Cardiac fibroblast (primary cell): Measurements from ENCODE around the gene ZNF502.
A peak's percentile ranks its signal among the peaks of the same experiment; 100 is the strongest.

Experiments
- DNase-seq, 2 donors: peaks; one replicate each; pipeline versions ENCODE4 v3.0.0 to v3.0.0-alpha.2; 2010; ENCODE audit warnings: low read depth in 2 of 2
- H3K4me3 ChIP-seq, 2 donors: replicated peaks in 1 of 2; 1 replicate in 1 of 2; 2 replicates in 1 of 2; pipeline ENCODE4 v1.5.1; 2011; ENCODE audit warnings: low read depth in 2 of 2, low read length in 2 of 2, mild to moderate bottlenecking in 2 of 2, moderate library complexity in 1 of 2
- CTCF ChIP-seq: IDR thresholded peaks from one replicate; pipeline ENCODE4 v1.5.1; 2011; ENCODE audit warnings: low read depth, mild to moderate bottlenecking, low read length, inconsistent platforms

The ZNF502 gene

DNA sequence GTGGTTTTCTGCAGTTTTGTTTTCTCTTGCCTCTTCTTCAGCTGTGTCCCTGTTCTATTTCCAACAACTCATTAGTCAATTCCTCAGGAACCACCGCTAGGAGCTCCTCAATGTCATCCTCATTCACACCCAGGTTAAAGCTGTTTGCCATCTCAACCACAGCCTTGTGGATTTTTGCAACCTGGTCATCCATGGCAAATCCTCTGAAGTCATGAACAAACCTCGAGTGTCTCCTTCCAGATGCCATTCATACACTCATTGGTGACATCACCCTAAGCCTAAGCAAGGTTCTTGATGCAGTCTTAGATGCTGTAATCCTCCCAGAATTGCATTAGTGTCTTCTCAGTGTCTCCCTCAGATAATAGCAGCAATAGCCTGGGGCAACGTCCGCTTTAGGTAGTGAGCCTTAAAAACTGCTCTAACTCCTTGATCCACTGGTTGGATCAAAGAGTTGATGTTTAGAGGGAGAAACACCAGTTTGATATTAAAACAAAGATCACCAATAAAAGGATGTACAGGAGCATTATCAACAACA lies 31.5 kb upstream of the ZNF502 start:
- no peak for TF ChIP-seq CTCF
- no peak for DNase-seq
- no peak overlapping the region for H3K4me3 ChIP-seq

DNA sequence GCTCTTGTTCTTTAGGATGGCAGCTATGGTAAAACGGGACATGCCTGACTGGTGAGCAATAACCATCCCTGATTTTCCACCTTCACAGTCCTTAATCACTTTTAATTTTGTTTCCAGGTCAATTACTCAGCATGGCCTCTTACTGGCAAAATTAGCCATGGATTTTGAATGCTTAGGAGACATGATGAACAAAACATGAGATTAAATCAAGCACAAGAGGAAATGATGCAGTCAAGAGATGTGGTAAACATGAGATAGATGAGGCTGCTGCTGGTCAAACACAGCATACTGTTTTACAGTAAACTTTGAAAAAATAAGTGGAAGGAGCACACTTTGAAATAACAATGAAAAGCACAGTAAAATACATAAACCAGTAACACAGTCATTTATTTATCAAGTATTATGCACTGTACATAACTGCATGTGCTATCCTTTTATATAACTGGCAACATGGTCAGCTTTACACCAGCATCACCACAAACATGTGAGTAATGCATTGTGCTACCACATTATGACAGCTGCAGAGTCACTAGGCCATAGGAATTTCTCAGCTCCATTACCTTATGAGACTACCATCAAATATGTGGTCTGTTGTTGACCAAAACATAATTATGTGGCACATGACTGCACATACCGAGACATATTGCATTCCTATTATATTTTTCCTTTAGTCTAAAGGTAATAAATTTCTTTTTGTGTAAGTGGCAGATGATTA lies 30.1 kb upstream of the ZNF502 start:
- TF ChIP-seq CTCF, result no peak
- DNase-seq, result peak; percentile 11 to 64
- H3K4me3 ChIP-seq, result no peak overlapping the region

GRCh38 chr3:44685128-44685800 lies 27.2 kb upstream of the ZNF502 start:
- H3K4me3 ChIP-seq, result peak overlapping the region; percentile 59 to 63
- peak; percentile 90 to 91 for DNase-seq
- no peak for TF ChIP-seq CTCF

DNA sequence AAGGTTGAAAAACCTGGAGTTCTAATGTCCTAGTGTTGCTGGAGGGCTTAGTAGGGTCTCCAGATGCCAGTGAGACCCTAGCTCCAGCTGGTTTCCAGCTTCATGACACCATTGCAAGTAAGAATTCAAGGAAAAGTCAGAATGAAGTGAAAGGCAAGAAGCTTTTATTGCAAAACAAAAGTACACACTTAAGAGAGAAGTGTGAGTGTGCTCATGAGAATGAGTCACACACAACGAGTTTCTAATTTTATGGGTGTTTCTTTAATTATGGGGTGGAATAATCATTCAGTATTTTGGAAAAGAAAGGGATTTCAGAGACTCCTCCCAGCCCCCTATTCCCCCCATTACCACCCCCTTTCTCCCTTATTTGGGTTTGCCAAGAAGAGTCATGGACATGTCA lies 24.6 kb upstream of the ZNF502 start:
- no peak for DNase-seq
- TF ChIP-seq CTCF, result no peak
- no peak overlapping the region for H3K4me3 ChIP-seq

GRCh38 chr3:44721231-44722102 lies 9.0 kb downstream of the ZNF502 start:
- no peak for TF ChIP-seq CTCF
- H3K4me3 ChIP-seq, result no peak overlapping the region
- DNase-seq, result peak; percentile 5 to 33

- no peak overlapping the region for H3K4me3 ChIP-seq
- DNase-seq, result no peak
- no peak for TF ChIP-seq CTCF
Measured at GRCh38 chr3:44722103-44722401, 9.6 kb downstream of the ZNF502 start.
